Posterior cingulate gyrus (tissue), 11 donors: ENCODE results near the gene AFF2.

Experiments used
- DNase-seq, 10 donors: peaks; one replicate each; pipeline versions ENCODE4 v3.0.0 to v3.0.0-alpha.2; 2020 to 2021; ENCODE audit warnings: mixed read lengths in 3 of 10
- intact Hi-C: fragments of 100-400 bp; cut with DNase I; formaldehyde crosslinking; loops from one replicate; pipeline ENCODE4 v1.15.1; 2023

The AFF2 gene

DNA sequence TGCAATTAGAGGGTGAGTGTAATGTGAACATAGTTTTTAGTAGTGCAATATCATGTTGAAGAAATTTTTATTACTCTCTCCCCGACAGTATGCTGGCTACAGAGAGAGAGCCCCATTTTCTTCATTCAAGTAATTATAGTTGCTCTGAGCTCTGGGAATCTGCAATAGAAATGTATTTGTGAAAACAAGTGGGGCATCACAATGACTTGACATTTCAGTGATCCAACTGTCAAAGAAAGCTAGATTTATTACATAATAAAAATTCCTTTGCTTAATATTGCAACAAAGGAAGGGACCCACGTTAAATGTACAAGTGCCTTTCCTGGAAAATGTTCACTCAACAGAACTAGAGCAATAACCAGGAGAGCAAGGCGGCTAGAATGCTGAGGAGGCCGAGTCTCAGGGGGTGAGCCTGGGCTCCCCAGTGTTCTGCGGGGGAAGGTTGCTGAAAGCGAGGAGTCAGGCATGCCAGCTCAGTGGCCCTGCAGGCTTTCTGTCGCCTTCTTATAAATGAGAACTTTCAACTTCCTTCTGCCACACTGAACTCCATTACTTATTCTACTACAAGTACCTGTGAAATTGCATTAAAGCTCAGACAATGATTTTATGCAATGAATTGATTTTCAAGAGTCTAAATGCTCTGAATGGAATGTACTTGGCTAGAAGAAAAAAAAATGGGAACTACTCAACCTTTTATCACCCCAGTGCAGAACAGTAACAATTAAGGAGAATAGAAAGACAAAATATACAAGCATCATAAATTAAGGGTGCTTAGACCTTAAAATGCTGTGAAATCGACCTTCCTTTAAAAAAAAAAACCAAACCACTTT, 476.4 kb downstream of the AFF2 start:
- DNase-seq = no peak
- intact Hi-C loops = no loop called here

GRCh38 chrX:148979786-148980185, 479.4 kb downstream of the AFF2 start:
- intact Hi-C loops = no loop called here
- DNase-seq = no peak

- no peak for DNase-seq
- intact Hi-C loops = no loop called here
Measured at GRCh38 chrX:148984238-148984637, 483.8 kb downstream of the AFF2 start.

DNA sequence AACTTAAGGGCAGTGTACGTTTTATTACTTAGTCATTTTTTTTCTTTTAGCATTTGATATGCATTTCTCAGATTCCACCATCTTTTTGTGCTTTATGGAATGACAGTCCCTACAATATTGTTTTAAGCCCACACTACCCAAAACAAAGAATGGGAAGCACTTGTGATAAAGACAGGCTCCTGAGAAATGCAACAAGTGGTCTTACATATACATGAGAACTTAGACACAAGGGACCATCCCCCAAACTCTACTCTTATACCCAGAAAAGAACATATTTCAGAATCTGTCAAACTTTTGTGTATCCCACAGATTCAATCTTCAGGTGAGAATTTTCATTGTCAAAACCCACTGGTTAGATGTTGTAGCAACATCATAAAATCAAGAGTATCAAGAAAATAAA, 491.1 kb downstream of the AFF2 start:
- intact Hi-C loops = no loop called here
- DNase-seq = no peak

GRCh38 chrX:148995661-148996060, 495.2 kb downstream of the AFF2 start:
- intact Hi-C loops = no loop called here

DNA sequence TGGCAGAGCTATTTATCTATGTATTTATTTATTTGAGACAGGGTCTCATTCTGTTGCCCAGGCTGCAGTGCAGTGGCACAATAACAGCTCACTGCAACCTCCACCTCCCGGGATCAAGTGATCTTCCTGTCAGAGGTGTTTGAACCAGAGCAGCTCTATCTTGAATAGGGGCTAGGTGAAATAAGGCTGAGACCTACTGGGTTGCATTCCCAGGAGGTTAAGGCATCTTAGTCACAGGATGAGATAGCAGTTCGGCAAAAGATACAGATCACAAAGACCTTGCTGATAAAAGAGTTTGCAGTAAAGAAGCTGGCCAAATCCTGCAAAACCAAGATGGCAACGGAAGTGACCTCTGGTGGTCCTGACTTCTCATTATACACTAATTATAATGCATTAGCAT, 501.9 kb downstream of the AFF2 start:
- no peak for DNase-seq
- intact Hi-C loops = no loop called here

More at GRCh38 chrX:148995661-148996060, 495.2 kb downstream of the AFF2 start:
- peak in 3 of 10 donors; percentile 8 to 71 (median 9) for DNase-seq

- no peak for DNase-seq
- intact Hi-C loops = no loop called here
Measured at GRCh38 chrX:149003863-149004660, 503.6 kb downstream of the AFF2 start.

DNA sequence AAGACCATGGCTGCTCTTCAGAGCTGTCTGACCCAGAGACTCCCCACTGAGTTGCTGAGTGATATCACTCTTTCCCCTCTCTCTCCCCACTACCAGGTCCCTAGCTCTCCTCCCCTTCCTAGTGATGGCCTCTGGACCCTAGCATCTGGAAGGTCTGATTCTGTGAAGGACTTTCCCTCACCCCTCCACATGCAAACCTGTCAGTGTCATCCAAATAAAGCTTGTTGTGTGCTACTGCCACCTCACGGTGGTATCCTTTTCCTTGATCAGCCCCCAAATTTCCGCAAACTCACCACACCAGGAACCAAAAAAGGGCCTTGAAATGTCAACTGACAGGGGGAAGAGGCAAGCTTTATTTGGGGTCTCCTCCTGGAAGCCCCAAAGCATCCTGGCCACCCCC, 504.5 kb downstream of the AFF2 start:
- DNase-seq = no peak
- intact Hi-C loops = no loop called here

DNA sequence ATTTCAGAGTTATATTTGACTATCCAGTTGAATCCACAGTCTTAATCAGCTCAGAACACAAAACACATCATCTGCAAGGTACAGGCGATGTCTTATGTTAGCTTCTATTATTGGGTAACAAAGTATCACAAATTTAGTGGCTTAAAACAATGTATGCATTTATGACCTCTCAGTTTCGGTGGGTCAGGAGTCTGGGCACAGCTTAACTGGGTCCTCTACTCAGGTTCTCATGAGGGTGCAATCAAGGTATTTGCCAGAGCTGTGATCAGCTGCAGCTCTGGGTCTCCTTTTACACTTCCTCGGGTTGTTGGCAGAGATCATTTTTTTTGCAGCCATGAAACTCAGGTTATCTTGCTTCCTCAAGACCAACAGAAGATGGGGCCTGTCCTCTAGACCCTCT, 505.8 kb downstream of the AFF2 start:
- intact Hi-C loops = no loop called here
- no peak for DNase-seq

DNA sequence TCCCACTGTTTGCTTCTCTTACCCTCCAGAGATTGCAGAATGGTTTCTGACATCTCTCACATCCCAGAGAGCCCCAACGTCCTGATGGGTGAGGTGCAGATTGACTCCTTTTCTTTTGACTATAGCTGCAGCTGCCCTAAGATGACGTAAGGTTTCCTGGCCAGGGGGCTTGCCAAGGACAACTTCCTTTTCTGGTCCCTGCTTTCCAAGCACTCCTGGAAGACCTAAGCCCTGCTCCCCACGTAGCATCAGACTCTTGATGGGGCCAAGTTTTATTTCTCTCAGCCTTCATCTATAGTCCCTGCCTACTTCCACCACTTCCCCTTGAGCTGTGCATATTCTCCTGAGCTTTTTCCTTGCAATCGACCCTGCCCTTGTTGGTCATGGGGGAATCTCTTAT, 507.0 kb downstream of the AFF2 start:
- intact Hi-C loops = no loop called here
- no peak for DNase-seq

GRCh38 chrX:149010013-149010852, 509.8 kb downstream of the AFF2 start:
- DNase-seq = no peak
- intact Hi-C loops = no loop called here

DNA sequence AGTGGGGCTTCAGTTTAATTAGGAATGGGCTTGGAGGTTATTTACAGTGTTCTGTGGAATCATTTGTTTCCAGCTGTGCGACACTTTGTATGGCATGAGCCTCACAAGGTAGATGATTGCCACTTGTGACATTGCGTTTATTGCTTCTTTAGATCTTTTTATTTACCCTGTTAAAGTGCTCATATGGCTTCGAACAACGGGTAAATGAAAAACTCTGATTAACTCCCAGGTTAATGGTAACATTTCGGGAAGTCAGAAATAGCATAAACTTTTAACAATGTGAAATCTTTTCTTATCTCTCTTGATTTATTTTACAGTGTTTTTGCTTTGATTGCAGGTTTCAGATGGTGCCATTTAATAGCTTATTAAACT, 510.4 kb downstream of the AFF2 start:
- intact Hi-C loops = no loop called here
- no peak for DNase-seq

- intact Hi-C loops = no loop called here
- no peak for DNase-seq
Measured at GRCh38 chrX:149013081-149013480, 512.7 kb downstream of the AFF2 start.

DNA sequence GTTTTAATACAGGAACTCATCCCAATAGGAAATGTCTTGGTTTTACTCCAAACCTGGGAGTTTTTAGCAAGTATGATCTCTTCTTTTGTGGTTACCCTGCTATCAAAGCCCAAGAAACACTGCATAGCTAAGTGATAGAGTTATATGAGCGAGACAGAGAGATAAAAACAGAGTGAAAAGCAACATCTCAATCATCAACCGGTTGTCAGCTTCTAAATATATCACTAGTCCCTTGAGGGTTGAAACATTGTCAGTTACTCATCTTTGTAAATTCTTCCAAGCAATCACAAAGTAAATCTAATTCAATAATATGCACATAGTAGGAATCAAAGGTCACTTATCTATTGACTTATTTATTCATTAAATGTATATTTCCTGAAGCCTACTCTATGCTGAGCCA, 520.7 kb downstream of the AFF2 start:
- intact Hi-C loops = no loop called here

GRCh38 chrX:149022485-149022884, 522.1 kb downstream of the AFF2 start:
- no peak for DNase-seq
- intact Hi-C loops = no loop called here

More for the DNA sequence above, 520.7 kb downstream of the AFF2 start:
- no peak for DNase-seq

DNA sequence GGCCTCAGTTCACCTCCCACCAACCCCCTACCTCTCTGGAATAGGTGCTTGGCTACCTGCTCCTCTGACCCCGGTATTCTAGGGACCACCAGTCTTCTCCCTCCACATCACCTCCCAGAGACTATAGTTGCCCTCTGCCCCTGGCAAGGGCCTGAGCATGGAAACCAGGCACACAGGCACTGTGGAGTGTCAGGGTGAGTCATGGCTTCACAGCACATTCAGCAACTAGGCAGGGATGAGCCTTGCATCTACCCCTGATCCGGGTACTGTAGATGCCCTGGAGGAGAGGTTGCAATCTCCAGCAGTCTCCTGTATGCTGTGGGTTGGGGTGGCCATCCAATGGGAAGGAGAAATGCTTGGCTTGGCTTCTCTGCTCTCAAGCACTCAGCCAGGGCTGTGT, 532.0 kb downstream of the AFF2 start:
- intact Hi-C loops = no loop called here
- no peak for DNase-seq

- DNase-seq = no peak
- intact Hi-C loops = no loop called here
Measured at GRCh38 chrX:149036086-149036485, 535.7 kb downstream of the AFF2 start.

DNA sequence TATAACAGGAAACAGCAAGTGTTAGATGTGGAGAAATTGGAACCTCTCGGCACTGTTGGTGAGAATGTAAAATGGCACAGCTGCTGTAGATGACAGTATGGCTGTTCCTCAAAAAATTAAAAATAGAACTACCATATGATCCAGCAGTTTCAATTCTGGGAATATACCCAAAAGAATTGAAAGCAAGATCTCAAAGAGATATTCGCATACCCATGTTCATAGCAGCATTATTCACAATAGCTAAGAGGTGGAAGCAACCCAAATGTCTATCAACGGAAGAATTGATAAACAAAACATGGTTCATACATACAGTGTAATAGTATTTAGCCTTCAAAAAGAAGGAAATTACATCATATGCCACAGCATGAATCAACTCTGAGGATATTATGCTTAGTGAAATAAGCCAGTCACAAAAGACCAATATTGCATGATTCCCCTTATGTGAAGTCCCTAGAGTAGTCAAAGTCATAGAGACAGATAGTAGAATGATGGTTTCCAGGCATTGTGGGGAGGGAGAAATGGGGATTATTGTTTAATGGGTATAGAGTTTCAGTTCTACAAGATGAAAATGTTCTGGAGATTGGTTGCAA, 537.0 kb downstream of the AFF2 start:
- intact Hi-C loops = no loop called here
- no peak for DNase-seq

- no peak for DNase-seq
- intact Hi-C loops = no loop called here
Measured at GRCh38 chrX:149039057-149039456, 538.6 kb downstream of the AFF2 start.

DNA sequence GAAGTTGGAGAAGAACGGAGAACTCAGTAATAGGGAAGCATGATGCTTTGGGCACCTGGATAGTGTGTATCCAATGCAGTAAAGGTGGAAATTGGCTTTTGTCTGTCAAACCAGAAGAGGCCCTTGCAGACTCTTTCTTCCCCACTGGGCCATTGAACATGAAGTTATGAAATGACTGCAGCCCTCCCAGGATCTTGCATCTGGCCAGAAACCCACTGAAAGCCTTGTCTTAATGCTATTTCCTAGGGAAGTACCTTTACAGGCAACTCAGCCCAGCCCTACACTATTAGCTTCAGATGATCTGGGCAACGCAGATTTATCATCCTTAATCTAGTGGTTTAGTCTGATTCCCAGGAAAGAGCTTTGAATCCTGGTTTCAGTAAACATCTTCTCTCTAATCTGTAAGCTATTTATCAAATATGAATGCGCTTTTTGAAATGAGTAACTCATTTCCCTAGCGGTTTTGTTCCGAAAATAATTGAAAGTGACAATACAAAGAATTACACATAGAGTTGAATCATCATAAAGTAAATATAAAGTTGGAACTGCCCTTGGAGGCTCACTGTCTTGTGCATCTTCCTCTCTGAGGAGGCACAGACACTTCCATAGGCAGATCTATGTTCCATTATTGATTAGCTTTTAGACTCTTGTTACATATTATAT, 540.6 kb downstream of the AFF2 start:
- no peak for DNase-seq
- intact Hi-C loops = no loop called here
